WERI-Rb-1 (cell line): ENCODE results near the gene TCEAL2.
"Not testable (repeated sequence)": the region's sequence is repeated elsewhere in the genome, so short reads cannot be mapped to it uniquely, and the experiment has no call there.

ENCODE experiments used
- DNase-seq: peaks from one replicate; pipeline ENCODE4 v3.0.0-alpha.2; 2020
- H3K27ac ChIP-seq: fragments of 250-450 bp; sonication (Bioruptor Pico); 2 replicates; pipeline ENCODE4 v1.5.1; 2020; ENCODE audit warnings: mild to moderate bottlenecking, moderate library complexity
- H3K27me3 ChIP-seq: fragments of 250-450 bp; sonication (Bioruptor Pico); 2 replicates; pipeline ENCODE4 v1.5.1; 2021; ENCODE audit warnings: mild to moderate bottlenecking, low read depth, moderate library complexity; ENCODE audit not compliant: insufficient read depth, severe bottlenecking
- H3K36me3 ChIP-seq: fragments of 250-450 bp; sonication (Bioruptor Pico); 2 replicates; pipeline ENCODE4 v1.5.1; 2020; ENCODE audit warnings: mild to moderate bottlenecking, moderate library complexity
- H3K4me3 ChIP-seq: 2 replicates; pipeline ENCODE4 v1.5.1; 2011; ENCODE audit warnings: low read depth, mild to moderate bottlenecking, control low read depth, low read length
- H3K9me3 ChIP-seq: fragments of 250-450 bp; sonication (Bioruptor Pico); 2 replicates; pipeline ENCODE4 v1.5.1; 2021; ENCODE audit warnings: mild to moderate bottlenecking, moderate library complexity; ENCODE audit not compliant: severe bottlenecking
- TF ChIP-seq, protein P1 (sequence below): IDR thresholded peaks from 2 replicates; pipeline ENCODE4 v1.5.1; 2011; ENCODE audit warnings: low read depth, mild to moderate bottlenecking, control low read depth, inconsistent platforms, low read length

TCEAL2 gene

DNA sequence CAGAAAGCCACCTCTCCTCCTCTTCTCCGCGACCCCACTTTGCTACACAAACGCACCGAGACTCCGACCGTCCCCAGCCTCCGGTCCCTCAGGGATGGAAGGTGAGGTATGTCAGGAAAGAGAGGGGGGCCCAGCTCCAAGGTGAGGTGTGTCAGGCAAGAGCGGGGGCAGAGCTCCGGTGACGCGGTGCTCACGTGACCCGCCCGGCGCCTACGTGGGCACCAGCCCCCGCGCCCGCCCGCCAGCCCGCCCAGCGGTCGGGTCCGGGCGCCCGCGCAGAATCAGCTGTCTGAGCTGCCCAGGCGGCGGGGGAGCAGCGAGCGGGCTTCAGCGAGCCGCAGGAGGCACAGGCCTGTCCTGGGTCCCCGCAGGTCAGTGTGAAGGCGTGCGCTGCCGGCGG, at the start of gene TCEAL2:
TSS of gene TCEAL2 (plus strand) at position 244 of the 400 bp plus-strand sequence. CDS start 1,152 bp downstream, outside the sequence.
- peaks cover 49% of the 10 kb centered on the region for H3K27me3 ChIP-seq
- H3K27ac ChIP-seq, DNase-seq, H3K36me3 ChIP-seq, H3K4me3 ChIP-seq, H3K9me3 ChIP-seq: not testable (repeated sequence)

- DNase-seq, result no peak
- H3K9me3 ChIP-seq, result no peaks in the 10 kb centered on the region
- no peak overlapping the region for H3K4me3 ChIP-seq
- no peaks in the 10 kb centered on the region for H3K36me3 ChIP-seq
- TF ChIP-seq, protein P1, sequence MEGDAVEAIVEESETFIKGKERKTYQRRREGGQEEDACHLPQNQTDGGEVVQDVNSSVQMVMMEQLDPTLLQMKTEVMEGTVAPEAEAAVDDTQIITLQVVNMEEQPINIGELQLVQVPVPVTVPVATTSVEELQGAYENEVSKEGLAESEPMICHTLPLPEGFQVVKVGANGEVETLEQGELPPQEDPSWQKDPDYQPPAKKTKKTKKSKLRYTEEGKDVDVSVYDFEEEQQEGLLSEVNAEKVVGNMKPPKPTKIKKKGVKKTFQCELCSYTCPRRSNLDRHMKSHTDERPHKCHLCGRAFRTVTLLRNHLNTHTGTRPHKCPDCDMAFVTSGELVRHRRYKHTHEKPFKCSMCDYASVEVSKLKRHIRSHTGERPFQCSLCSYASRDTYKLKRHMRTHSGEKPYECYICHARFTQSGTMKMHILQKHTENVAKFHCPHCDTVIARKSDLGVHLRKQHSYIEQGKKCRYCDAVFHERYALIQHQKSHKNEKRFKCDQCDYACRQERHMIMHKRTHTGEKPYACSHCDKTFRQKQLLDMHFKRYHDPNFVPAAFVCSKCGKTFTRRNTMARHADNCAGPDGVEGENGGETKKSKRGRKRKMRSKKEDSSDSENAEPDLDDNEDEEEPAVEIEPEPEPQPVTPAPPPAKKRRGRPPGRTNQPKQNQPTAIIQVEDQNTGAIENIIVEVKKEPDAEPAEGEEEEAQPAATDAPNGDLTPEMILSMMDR, result no peak
- H3K27me3 ChIP-seq, result peaks cover 42% of the 10 kb centered on the region
- no peak overlapping the region for H3K27ac ChIP-seq
Observed at GRCh38 chrX:102077426-102077825, 48.1 kb upstream of the TCEAL2 start.

DNA sequence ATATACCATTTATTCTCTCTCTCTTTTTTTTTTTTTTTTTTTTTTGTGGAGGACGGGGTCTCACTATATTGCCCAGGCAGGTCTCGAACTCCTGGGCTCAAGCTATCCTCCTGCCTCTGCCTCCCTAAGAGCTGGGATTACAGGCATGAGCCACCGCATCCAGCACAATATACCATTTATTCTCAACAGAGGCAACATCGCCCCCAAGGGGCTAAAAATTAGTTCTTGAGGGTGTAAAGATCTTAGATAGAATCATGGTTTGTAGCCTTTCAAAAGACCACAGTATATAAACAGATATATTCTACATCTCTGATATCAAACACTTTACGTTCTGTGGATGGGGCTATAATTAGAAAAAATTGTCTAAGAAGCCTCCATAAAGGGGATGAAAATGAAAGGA, 39.8 kb upstream of the TCEAL2 start:
- TF ChIP-seq, protein P1, result no peak
- H3K27me3 ChIP-seq, result peaks cover 19% of the 10 kb centered on the region
- DNase-seq, result no peak
- H3K4me3 ChIP-seq, result no peak overlapping the region
- no peaks in the 10 kb centered on the region for H3K36me3 ChIP-seq
- no peaks in the 10 kb centered on the region for H3K9me3 ChIP-seq
- no peak overlapping the region for H3K27ac ChIP-seq

DNA sequence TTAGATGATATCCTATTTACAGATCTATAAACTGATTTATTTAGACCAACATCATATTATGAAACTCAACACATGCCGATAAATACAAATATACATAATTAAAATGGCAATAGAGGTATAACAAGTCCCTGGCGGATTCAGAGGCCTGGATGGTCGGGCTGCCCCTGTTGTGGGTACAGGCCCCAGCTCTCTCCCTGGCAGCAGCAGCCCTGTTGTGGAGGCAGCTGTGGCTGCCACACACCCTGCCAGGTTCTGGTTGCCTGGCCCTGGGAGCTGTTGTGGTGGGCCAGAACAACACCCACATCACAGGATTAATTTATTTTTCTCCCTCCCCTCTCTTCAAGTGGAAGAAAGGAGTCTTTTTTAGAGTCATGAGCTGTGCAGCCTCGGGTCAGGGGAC, 12.1 kb upstream of the TCEAL2 start:
- peaks cover 19% of the 10 kb centered on the region for H3K27me3 ChIP-seq
- TF ChIP-seq, protein P1, result no peak
- no peak overlapping the region for H3K27ac ChIP-seq
- no peaks in the 10 kb centered on the region for H3K36me3 ChIP-seq
- H3K9me3 ChIP-seq, result peaks cover 2% of the 10 kb centered on the region
- DNase-seq, result no peak
- no peak overlapping the region for H3K4me3 ChIP-seq

DNA sequence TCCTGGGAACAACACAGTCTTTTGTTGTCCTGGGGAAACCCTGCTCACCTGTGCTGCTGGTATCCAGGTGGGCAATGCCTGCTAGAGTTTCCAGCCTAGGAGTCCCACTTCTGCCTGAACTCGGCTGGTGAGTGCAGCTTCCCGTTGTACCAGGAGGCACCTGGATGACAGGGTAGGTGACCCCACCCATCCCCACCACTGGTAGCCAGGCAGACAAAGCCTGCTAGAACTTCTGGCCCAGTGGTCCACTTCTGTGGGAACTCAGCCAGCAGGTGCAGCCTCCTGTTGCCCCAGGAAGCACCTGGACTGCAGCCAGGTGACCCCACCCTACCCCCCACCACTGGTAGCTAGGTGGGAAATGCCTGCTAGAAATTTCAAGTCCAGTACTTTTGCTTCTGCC, 9.7 kb upstream of the TCEAL2 start:
- TF ChIP-seq, protein P1, result no peak
- Histone ChIP-seq H3K36me3 (no peaks in the 10 kb centered on the region), H3K4me3 (no peak overlapping the region)

DNA sequence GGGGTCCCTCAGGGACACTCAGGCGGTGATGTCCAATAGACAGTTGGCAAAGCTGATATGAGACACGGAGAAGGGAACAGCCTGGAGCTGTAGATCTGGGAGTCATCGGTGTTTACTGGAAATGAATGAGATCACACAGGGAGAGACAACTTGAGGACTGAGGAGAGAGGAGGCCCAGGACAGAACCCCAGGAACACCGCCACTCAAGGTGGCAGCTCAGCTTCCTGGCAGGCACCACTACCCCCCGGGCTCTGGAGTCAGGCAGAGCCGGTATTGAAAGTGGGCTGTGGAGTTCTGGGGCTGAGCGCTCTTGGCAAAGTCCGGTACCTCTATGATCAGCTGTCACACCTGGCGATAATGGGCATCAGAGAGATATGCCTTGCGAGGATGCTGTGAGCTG, 465 bp upstream of the TCEAL2 start:
- H3K27me3 ChIP-seq, result peaks cover 46% of the 10 kb centered on the region
- not testable (repeated sequence) for DNase-seq, H3K27ac ChIP-seq, H3K36me3 ChIP-seq, H3K9me3 ChIP-seq, H3K4me3 ChIP-seq

More for the DNA sequence above, 9.7 kb upstream of the TCEAL2 start:
- Histone ChIP-seq H3K9me3 (peaks cover 2% of the 10 kb centered on the region), H3K27ac (no peak overlapping the region), H3K27me3 (peaks cover 19% of the 10 kb centered on the region)
- no peak for DNase-seq

DNA sequence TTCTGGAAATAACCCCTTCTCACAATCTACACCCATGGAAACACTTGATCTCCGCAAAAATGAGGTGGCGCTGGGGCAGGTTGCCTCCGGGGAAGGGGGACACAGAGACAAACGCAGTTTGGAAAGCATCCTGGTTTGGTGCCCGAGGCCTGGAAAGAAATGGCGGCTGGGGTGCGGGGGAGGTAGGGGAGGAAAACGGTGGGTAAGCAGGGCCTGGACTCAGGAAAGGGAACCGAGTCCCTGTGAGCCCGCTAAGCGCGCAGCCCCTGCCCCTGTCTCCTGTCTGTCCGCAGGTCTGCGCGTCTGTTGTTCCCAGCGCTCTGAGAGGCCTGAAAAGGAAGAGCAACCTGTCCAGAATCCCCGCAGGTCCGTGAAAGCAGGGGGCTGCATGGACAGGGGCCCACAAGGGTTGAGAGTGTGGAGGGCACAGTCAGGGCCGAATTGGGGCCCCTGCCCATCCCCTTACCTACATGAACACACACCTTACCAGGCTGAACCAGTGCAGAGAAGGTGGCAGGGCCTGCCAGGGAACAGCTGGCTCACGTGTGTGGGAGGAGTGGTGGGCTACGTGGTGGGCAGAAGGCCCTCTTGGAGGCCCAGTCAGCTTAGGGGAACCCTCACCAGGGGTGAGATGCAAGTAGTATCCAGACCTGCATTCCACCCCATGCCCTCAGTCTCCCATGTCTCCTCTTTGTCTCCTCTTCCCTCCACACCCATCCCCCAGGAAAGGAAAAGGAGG, 770 bp downstream of the TCEAL2 start:
- DNase-seq, H3K27ac ChIP-seq, H3K9me3 ChIP-seq, H3K4me3 ChIP-seq, H3K36me3 ChIP-seq: not testable (repeated sequence)
- peaks cover 54% of the 10 kb centered on the region for H3K27me3 ChIP-seq
